HG03469 (cell line): ENCODE measurements around the gene TMPRSS12.
"Not testable (repeated sequence)": the region's sequence is repeated elsewhere in the genome, so short reads cannot be mapped to it uniquely, and the experiment has no call there.

ENCODE experiments used
- ATAC-seq: cut with Tn5 transposase; IDR thresholded peaks from one replicate; pipeline ENCODE4 v1.9.1; 2021; ENCODE audit warnings: mild to moderate bottlenecking, moderate library complexity, moderate number of reproducible peaks; ENCODE audit not compliant: unreplicated experiment

The TMPRSS12 gene

GRCh38 chr12:50842637-50843493, at the start of gene TMPRSS12:
TMPRSS12 (plus strand) TSS chr12:50842926; CDS start chr12:50842965, 39 bp downstream.
- no peak for ATAC-seq

- ATAC-seq = no peak
Measured at GRCh38 chr12:50799908-50800307, 42.8 kb upstream of the TMPRSS12 start.

GRCh38 chr12:50803230-50803875, 39.4 kb upstream of the TMPRSS12 start:
- ATAC-seq = no peak

- no peak for ATAC-seq
Measured at GRCh38 chr12:50806176-50806575, 36.5 kb upstream of the TMPRSS12 start.

GRCh38 chr12:50809131-50809530, 33.6 kb upstream of the TMPRSS12 start:
- not testable (repeated sequence) for ATAC-seq

GRCh38 chr12:50814921-50815320, 27.8 kb upstream of the TMPRSS12 start:
- not testable (repeated sequence) for ATAC-seq

- no peak for ATAC-seq
Measured at GRCh38 chr12:50820177-50820576, 22.5 kb upstream of the TMPRSS12 start.

- no peak for ATAC-seq
Measured at GRCh38 chr12:50822082-50822481, 20.6 kb upstream of the TMPRSS12 start.

- ATAC-seq = not testable (repeated sequence)
Measured at GRCh38 chr12:50823724-50824123, 19.0 kb upstream of the TMPRSS12 start.

- no peak for ATAC-seq
Measured at GRCh38 chr12:50824914-50825313, 17.8 kb upstream of the TMPRSS12 start.

GRCh38 chr12:50825372-50825838, 17.3 kb upstream of the TMPRSS12 start:
- ATAC-seq = no peak

GRCh38 chr12:50828121-50828520, 14.6 kb upstream of the TMPRSS12 start:
- no peak for ATAC-seq

GRCh38 chr12:50828886-50829285, 13.8 kb upstream of the TMPRSS12 start:
- no peak for ATAC-seq

GRCh38 chr12:50833801-50834200, 8.9 kb upstream of the TMPRSS12 start:
- ATAC-seq = not testable (repeated sequence)

GRCh38 chr12:50839042-50839441, 3.7 kb upstream of the TMPRSS12 start:
- no peak for ATAC-seq

GRCh38 chr12:50840809-50841487, 1.8 kb upstream of the TMPRSS12 start:
- no peak for ATAC-seq

GRCh38 chr12:50841716-50842531, 802 bp upstream of the TMPRSS12 start:
- ATAC-seq = no peak

- no peak for ATAC-seq
Measured at GRCh38 chr12:50845021-50845647, 2.4 kb downstream of the TMPRSS12 start.

GRCh38 chr12:50848963-50849362, 6.2 kb downstream of the TMPRSS12 start:
- no peak for ATAC-seq

- not testable (repeated sequence) for ATAC-seq
Measured at GRCh38 chr12:50855218-50855617, 12.5 kb downstream of the TMPRSS12 start.
